ENCODE data around the gene LMO7. TPM values are rescaled to one million over a fixed set of nuclear protein-coding genes. Genes with fewer than 3 reads are reported as not detected.

LMO7 gene
- total RNA-seq, 4 donors from 2014 or later = 7.3 to 11.9 (median 8.9) TPM

- TF ChIP-seq CTCF (IDR thresholded peaks at IDR 0.05; ENCODE audit: low read depth) = no peak
Observed at GRCh38 chr13:75660694-75661093, 24.6 kb downstream of the LMO7 start.

GRCh38 chr13:75661443-75661842, 25.3 kb downstream of the LMO7 start:
- no peak for TF ChIP-seq CTCF (IDR thresholded peaks at IDR 0.05; ENCODE audit: low read depth)

GRCh38 chr13:75666646-75667351, 30.7 kb downstream of the LMO7 start:
- TF ChIP-seq CTCF (IDR thresholded peaks at IDR 0.05; ENCODE audit: low read depth) = no peak

GRCh38 chr13:75669706-75670105, 33.6 kb downstream of the LMO7 start:
- no peak for TF ChIP-seq CTCF (IDR thresholded peaks at IDR 0.05; ENCODE audit: low read depth)

GRCh38 chr13:75670496-75670895, 34.4 kb downstream of the LMO7 start:
- TF ChIP-seq CTCF (IDR thresholded peaks at IDR 0.05; ENCODE audit: low read depth) = no peak

- TF ChIP-seq CTCF (IDR thresholded peaks at IDR 0.05; ENCODE audit: low read depth) = no peak
Observed at GRCh38 chr13:75675421-75675820, 39.3 kb downstream of the LMO7 start.

- no peak for TF ChIP-seq CTCF (IDR thresholded peaks at IDR 0.05; ENCODE audit: low read depth)
Observed at GRCh38 chr13:75679459-75679858, 43.3 kb downstream of the LMO7 start.
